GM21825 (cell line): ENCODE measurements around the gene GIGYF1.
A peak's percentile ranks its signal among the peaks of the same experiment; 100 is the strongest.

Experiments
- ATAC-seq: cut with Tn5 transposase; IDR thresholded peaks from one replicate; pipeline ENCODE4 v1.9.1; 2021; ENCODE audit warnings: mild to moderate bottlenecking, moderate library complexity; ENCODE audit not compliant: unreplicated experiment

GIGYF1 gene

GRCh38 chr7:100640517-100641440 lies 53.3 kb downstream of the GIGYF1 start:
- ATAC-seq, result no peak

- ATAC-seq, result no peak
Measured at GRCh38 chr7:100639995-100640516, 54.0 kb downstream of the GIGYF1 start.

GRCh38 chr7:100632951-100633717 lies 60.9 kb downstream of the GIGYF1 start:
- peak; percentile 67 for ATAC-seq

- no peak for ATAC-seq
Measured at GRCh38 chr7:100630066-100630465, 64.0 kb downstream of the GIGYF1 start.
